Left lung (tissue), 10 donors: Measurements from ENCODE around the gene PPP2R2D. TPM values are rescaled to one million over a fixed set of nuclear protein-coding genes. Genes with fewer than 3 reads are reported as not detected.
"Not testable (repeated sequence)": the region's sequence is repeated elsewhere in the genome, so short reads cannot be mapped to it uniquely, and the experiment has no call there.

ENCODE experiments used
- ATAC-seq: fragments of 200-7000 bp; cut with Tn5 transposase; one replicate; pipeline ENCODE4 v1.9.1; 2020; ENCODE audit warnings: moderate library complexity
- DNase-seq, 4 donors: peaks; one replicate each; pipeline ENCODE4 v3.0.0-alpha.2; 2013 to 2020
- H3K27ac ChIP-seq, 2 donors: fragments of 200-600 bp; sonication (generic) in 1 of 2; one replicate each; pipeline versions ENCODE4 v1.5.0 to v1.8.0; 2020 to 2021
- H3K27me3 ChIP-seq, 2 donors: fragments of 200-600 bp; sonication (generic) in 1 of 2; one replicate each; pipeline versions ENCODE4 v1.5.0 to v1.8.0; 2020 to 2021
- H3K36me3 ChIP-seq, 2 donors: fragments of 200-600 bp; sonication (generic) in 1 of 2; one replicate each; pipeline versions ENCODE4 v1.5.0 to v1.8.0; 2020 to 2021
- H3K4me1 ChIP-seq, 2 donors: fragments of 200-600 bp; one replicate each; pipeline ENCODE4 v1.8.0; 2021
- H3K4me3 ChIP-seq, 2 donors: fragments of 200-600 bp; sonication (generic) in 1 of 2; one replicate each; pipeline versions ENCODE4 v1.5.0 to v1.8.0; 2020 to 2021; ENCODE audit warnings: mild to moderate bottlenecking in 1 of 2
- H3K9me3 ChIP-seq, 2 donors: fragments of 200-600 bp; sonication (generic) in 1 of 2; one replicate each; pipeline versions ENCODE4 v1.5.0 to v1.8.0; 2020 to 2021
- CTCF ChIP-seq, 2 donors: fragments of 200-600 bp; sonication (generic) in 1 of 2; IDR thresholded peaks; one replicate each; pipeline versions ENCODE4 v1.5.0 to v1.8.0; 2021; ENCODE audit warnings: antibody characterized with exemption in 2 of 2
- intact Hi-C, 2 donors: fragments of 100-400 bp; cut with DNase I; formaldehyde crosslinking; loops; one replicate each; pipeline versions ENCODE4 v1.11.2 to v1.14.2; 2022
- polyA plus RNA-seq, 6 donors: library from polyadenylated mRNA; unstranded; fragments of 120-200 nt; gene quantifications; one replicate each; pipeline ENCODE4 v1.2.1, GENCODE V29; 2013; ENCODE audit not compliant: insufficient read length in 6 of 6
- total RNA-seq, 2 donors: library from RNA; stranded (reverse); fragmentation: NEBNext Ultra II Directional; extraction: Animal tissue kit (Norgen Biotek cat#: 25700); gene quantifications; one replicate each; pipeline ENCODE4 v1.2.1, GENCODE V29; 2021
- donor health status: DM: no; HTN: yes; CAD: no.
- donor health status: DM: no; HTN: no; CAD: no.

Gene PPP2R2D
- total and polyA plus RNA-seq, 8 donors, result 22.7 to 42.4 (median 35.8) TPM

- H3K27me3 ChIP-seq, result peaks cover 0 to 39% of the 10 kb centered on the region in 2 donors
- H3K9me3 ChIP-seq, result no peaks in the 10 kb centered on the region
- DNase-seq, result no peak
- H3K4me3 ChIP-seq, result peak overlapping the region; percentile 64 to 83
- peak; percentile 1 for ATAC-seq
- peaks cover 5 to 34% of the 10 kb centered on the region in 2 donors for H3K4me1 ChIP-seq
- intact Hi-C loops, result no loop called here
- no peaks in the 10 kb centered on the region for H3K36me3 ChIP-seq
- no peak overlapping the region for H3K27ac ChIP-seq
- TF ChIP-seq CTCF (IDR thresholded peaks at IDR 0.05), result no peak
Observed at GRCh38 chr10:131982185-131982756, 81.5 kb downstream of the PPP2R2D start.

- no peak for ATAC-seq
- Histone ChIP-seq H3K9me3 (no peaks in the 10 kb centered on the region), H3K4me3 (peak overlapping the region; percentile 64 to 83), H3K27ac (no peak overlapping the region), H3K36me3 (no peaks in the 10 kb centered on the region), H3K27me3 (peaks cover 0 to 39% of the 10 kb centered on the region in 2 donors), H3K4me1 (peaks cover 5 to 34% of the 10 kb centered on the region in 2 donors)
- no peak for TF ChIP-seq CTCF (IDR thresholded peaks at IDR 0.05)
- DNase-seq, result no peak
- intact Hi-C loops, result no loop called here
Observed at GRCh38 chr10:131982796-131983195, 82.0 kb downstream of the PPP2R2D start.

GRCh38 chr10:131983780-131984179 lies 83.0 kb downstream of the PPP2R2D start:
- intact Hi-C loops, result no loop called here
- no peak for ATAC-seq
- H3K4me1 ChIP-seq, result peaks cover 5 to 27% of the 10 kb centered on the region in 2 donors
- H3K27me3 ChIP-seq, result peaks cover 0 to 39% of the 10 kb centered on the region in 2 donors
- H3K27ac ChIP-seq, result no peak overlapping the region
- DNase-seq, result no peak
- TF ChIP-seq CTCF (IDR thresholded peaks at IDR 0.05), result no peak
- H3K4me3 ChIP-seq, result no peak overlapping the region
- H3K9me3 ChIP-seq, result no peaks in the 10 kb centered on the region
- H3K36me3 ChIP-seq, result no peaks in the 10 kb centered on the region

- H3K36me3 ChIP-seq, H3K4me1 ChIP-seq, H3K9me3 ChIP-seq, H3K27ac ChIP-seq, intact Hi-C loops, ATAC-seq, DNase-seq, H3K4me3 ChIP-seq: not testable (repeated sequence)
- H3K27me3 ChIP-seq, result peaks cover 0 to 13% of the 10 kb centered on the region in 2 donors
Observed at GRCh38 chr10:131986851-131987250, 86.0 kb downstream of the PPP2R2D start.

GRCh38 chr10:131987301-131987700 lies 86.5 kb downstream of the PPP2R2D start:
- not testable (repeated sequence) for ATAC-seq, H3K4me1 ChIP-seq

GRCh38 chr10:131987786-131988185 lies 87.0 kb downstream of the PPP2R2D start:
- ATAC-seq, H3K27me3 ChIP-seq, H3K9me3 ChIP-seq, H3K4me3 ChIP-seq, H3K4me1 ChIP-seq, H3K36me3 ChIP-seq, intact Hi-C loops, H3K27ac ChIP-seq, DNase-seq: not testable (repeated sequence)

More at GRCh38 chr10:131987301-131987700, 86.5 kb downstream of the PPP2R2D start:
- H3K4me3 ChIP-seq, H3K36me3 ChIP-seq, DNase-seq, H3K27ac ChIP-seq, intact Hi-C loops, H3K9me3 ChIP-seq: not testable (repeated sequence)
- peaks cover 0 to 10% of the 10 kb centered on the region in 2 donors for H3K27me3 ChIP-seq

GRCh38 chr10:131991726-131992125 lies 90.9 kb downstream of the PPP2R2D start:
- ATAC-seq (no peak), DNase-seq (no peak)
- H3K27me3 ChIP-seq, result no peaks in the 10 kb centered on the region
- H3K36me3 ChIP-seq, result no peaks in the 10 kb centered on the region
- H3K9me3 ChIP-seq, result no peaks in the 10 kb centered on the region
- no peak overlapping the region for H3K27ac ChIP-seq
- intact Hi-C loops, result no loop called here
- no peak for TF ChIP-seq CTCF (IDR thresholded peaks at IDR 0.05)
- peaks cover under 1 to 2% of the 10 kb centered on the region in 2 donors for H3K4me1 ChIP-seq
- H3K4me3 ChIP-seq, result no peak overlapping the region
